Trophoblast cell (in vitro differentiated cells and primary cell): Measurements from ENCODE around the gene ATP4A.

Experiments
- DNase-seq, 2 donors: peaks; one replicate each; pipeline ENCODE4 v3.0.0-alpha.2; 2016
- H2AFZ ChIP-seq: 2 replicates; pipeline ENCODE4 v1.6.1; 2013; ENCODE audit warnings: low read length, moderate library complexity, mild to moderate bottlenecking; ENCODE audit not compliant: insufficient read depth, poor library complexity
- H2AK5ac ChIP-seq: 2 replicates; pipeline ENCODE4 v1.6.1; 2013; ENCODE audit warnings: mild to moderate bottlenecking, low read length
- H2BK120ac ChIP-seq: 2 replicates; pipeline ENCODE4 v1.6.1; 2013; ENCODE audit warnings: low read length, mild to moderate bottlenecking, moderate library complexity; ENCODE audit not compliant: insufficient read depth, poor library complexity
- H2BK12ac ChIP-seq: 2 replicates; pipeline ENCODE4 v1.6.1; 2013; ENCODE audit warnings: mild to moderate bottlenecking, low read length, moderate library complexity
- H2BK5ac ChIP-seq: 2 replicates; pipeline ENCODE4 v1.6.1; 2013; ENCODE audit warnings: low read length, low read depth, moderate library complexity, mild to moderate bottlenecking; ENCODE audit not compliant: poor library complexity
- H3K14ac ChIP-seq: 2 replicates; pipeline ENCODE4 v1.6.1; 2013; ENCODE audit warnings: mild to moderate bottlenecking, low read length
- H3K18ac ChIP-seq: 2 replicates; pipeline ENCODE4 v1.6.1; 2013; ENCODE audit warnings: mild to moderate bottlenecking, low read length
- H3K23ac ChIP-seq: 2 replicates; pipeline ENCODE4 v1.6.1; 2013; ENCODE audit warnings: low read length
- H3K27ac ChIP-seq: 2 replicates; pipeline ENCODE4 v1.5.1; 2013; ENCODE audit warnings: low read depth, mild to moderate bottlenecking, inconsistent platforms, low read length, moderate library complexity
- H3K27me3 ChIP-seq: 2 replicates; pipeline ENCODE4 v1.6.1; 2013; ENCODE audit warnings: inconsistent platforms, mild to moderate bottlenecking, low read length, moderate library complexity; ENCODE audit not compliant: insufficient read depth
- H3K36me3 ChIP-seq, 2 experiments: 1 replicate in 1 of 2; 2 replicates in 1 of 2; pipeline ENCODE4 v1.6.1; 2013; ENCODE audit warnings: low read length in 2 of 2, mild to moderate bottlenecking in 2 of 2, moderate library complexity in 1 of 2; ENCODE audit not compliant: insufficient read depth in 2 of 2, control insufficient read depth in 1 of 2
- H3K4ac ChIP-seq: 2 replicates; pipeline ENCODE4 v1.6.1; 2013; ENCODE audit warnings: low read depth, mild to moderate bottlenecking, low read length, moderate library complexity
- H3K4me1 ChIP-seq, 2 experiments: 1 replicate in 1 of 2; 2 replicates in 1 of 2; pipeline ENCODE4 v1.6.1; 2013; ENCODE audit warnings: low read length in 2 of 2, mild to moderate bottlenecking in 2 of 2, moderate library complexity in 1 of 2; ENCODE audit not compliant: insufficient read depth in 2 of 2, control insufficient read depth in 1 of 2
- H3K4me2 ChIP-seq: 2 replicates; pipeline ENCODE4 v1.6.1; 2013; ENCODE audit warnings: inconsistent platforms, mild to moderate bottlenecking, low read length, moderate library complexity
- H3K4me3 ChIP-seq: 2 replicates; pipeline ENCODE4 v1.5.1; 2013; ENCODE audit warnings: mild to moderate bottlenecking, low read depth, low read length, inconsistent platforms
- H3K79me1 ChIP-seq: one replicate; pipeline ENCODE4 v1.6.1; 2013; ENCODE audit warnings: low read length
- H3K79me2 ChIP-seq: 2 replicates; pipeline ENCODE4 v1.6.1; 2013; ENCODE audit warnings: low read length, mild to moderate bottlenecking; ENCODE audit not compliant: control insufficient read depth, insufficient read depth, poor library complexity
- H3K9ac ChIP-seq: 2 replicates; pipeline ENCODE4 v1.6.1; 2013; ENCODE audit warnings: mild to moderate bottlenecking, low read length
- H3K9me3 ChIP-seq: 2 replicates; pipeline ENCODE4 v1.6.1; 2013; ENCODE audit warnings: low read depth, mild to moderate bottlenecking, control low read depth, inconsistent platforms, low read length; ENCODE audit not compliant: insufficient read depth
- H4K12ac ChIP-seq: 2 replicates; pipeline ENCODE4 v1.6.1; 2013; ENCODE audit warnings: low read depth, mild to moderate bottlenecking, low read length, moderate library complexity
- H4K8ac ChIP-seq: 2 replicates; pipeline ENCODE4 v1.6.1; 2013; ENCODE audit warnings: low read depth, mild to moderate bottlenecking, low read length, moderate library complexity
- H4K91ac ChIP-seq: one replicate; pipeline ENCODE4 v1.6.1; 2013; ENCODE audit warnings: low read depth, mild to moderate bottlenecking, low read length, moderate library complexity
- WGBS: extraction: QIAGEN DNeasy Blood & Tissue Kit; methylation state at CpG from one replicate; pipeline ENCODE4 v1.1.7; 2013; ENCODE audit warnings: missing lambda C conversion rate; ENCODE audit not compliant: insufficient read length, insufficient coverage; ENCODE audit errors: extremely low coverage; 5-methylcytosine and 5-hydroxymethylcytosine counted together

Gene ATP4A

DNA sequence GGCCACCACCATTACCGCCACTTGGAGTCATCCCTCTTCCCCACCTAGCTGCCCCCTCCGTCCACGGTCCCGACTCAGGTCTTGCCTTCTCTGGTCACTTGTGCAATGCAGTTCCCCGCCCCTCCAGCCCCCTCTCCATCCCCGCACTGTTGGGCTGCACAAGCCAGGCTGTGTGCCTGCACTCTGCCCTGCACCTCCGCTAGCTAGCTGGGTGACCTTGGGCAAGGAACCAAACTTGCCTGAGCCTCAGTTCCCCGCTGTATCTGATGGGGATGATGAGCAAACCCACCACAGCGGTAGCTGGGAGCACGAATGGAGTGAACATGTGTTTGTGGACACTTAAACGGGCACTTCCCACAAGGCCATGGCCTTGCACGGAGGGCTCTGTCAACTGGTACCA, 23.6 kb downstream of the ATP4A start:
- no peak overlapping the region for H3K23ac ChIP-seq
- H3K9ac ChIP-seq = no peak overlapping the region
- H4K91ac ChIP-seq = no peak overlapping the region
- H4K8ac ChIP-seq = no peak overlapping the region
- peaks cover under 1% of the 10 kb centered on the region for H3K79me2 ChIP-seq
- H3K27ac ChIP-seq = no peak overlapping the region
- H2AFZ ChIP-seq = no peak overlapping the region
- no peak overlapping the region for H3K4me3 ChIP-seq
- H3K18ac ChIP-seq = no peak overlapping the region
- no peaks in the 10 kb centered on the region for H3K79me1 ChIP-seq
- H3K36me3 ChIP-seq = peaks cover 7 to 12% of the 10 kb centered on the region in 2 experiments
- no peak overlapping the region for H2AK5ac ChIP-seq
- no peak overlapping the region for H4K12ac ChIP-seq
- no peak overlapping the region for H3K4ac ChIP-seq
- H3K4me1 ChIP-seq = peaks cover 5 to 6% of the 10 kb centered on the region in 2 experiments
- H2BK5ac ChIP-seq = no peak overlapping the region
- H2BK12ac ChIP-seq = no peak overlapping the region
- DNase-seq = no peak
- no peaks in the 10 kb centered on the region for H3K9me3 ChIP-seq
- WGBS = no CpG with 5 or more reads among the region's 12 CpGs
- no peak overlapping the region for H3K4me2 ChIP-seq
- no peak overlapping the region for H3K14ac ChIP-seq
- no peak overlapping the region for H2BK120ac ChIP-seq
- H3K27me3 ChIP-seq = no peaks in the 10 kb centered on the region

DNA sequence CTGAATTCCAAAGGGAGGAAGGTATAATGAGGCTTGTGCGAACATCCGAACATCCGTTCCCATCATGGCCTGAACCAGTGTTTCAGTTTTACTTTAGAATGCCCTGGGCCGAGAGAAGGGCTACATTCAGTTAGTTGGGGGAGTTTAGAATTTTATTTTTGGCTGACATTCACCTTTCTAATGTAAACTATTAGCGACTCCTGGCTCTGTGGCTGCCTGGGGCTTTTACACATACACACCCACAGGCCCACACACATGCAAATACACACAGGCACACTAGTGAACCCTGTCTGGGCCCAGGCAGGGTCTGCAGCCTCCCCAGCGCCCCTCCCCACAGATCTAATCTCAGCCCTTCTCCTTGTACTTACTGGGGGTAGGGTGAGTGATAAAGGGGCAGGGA, 24.1 kb downstream of the ATP4A start:
- H3K79me1 ChIP-seq = no peaks in the 10 kb centered on the region
- WGBS = no CpG with 5 or more reads among the region's 6 CpGs
- no peak overlapping the region for H4K91ac ChIP-seq

DNA sequence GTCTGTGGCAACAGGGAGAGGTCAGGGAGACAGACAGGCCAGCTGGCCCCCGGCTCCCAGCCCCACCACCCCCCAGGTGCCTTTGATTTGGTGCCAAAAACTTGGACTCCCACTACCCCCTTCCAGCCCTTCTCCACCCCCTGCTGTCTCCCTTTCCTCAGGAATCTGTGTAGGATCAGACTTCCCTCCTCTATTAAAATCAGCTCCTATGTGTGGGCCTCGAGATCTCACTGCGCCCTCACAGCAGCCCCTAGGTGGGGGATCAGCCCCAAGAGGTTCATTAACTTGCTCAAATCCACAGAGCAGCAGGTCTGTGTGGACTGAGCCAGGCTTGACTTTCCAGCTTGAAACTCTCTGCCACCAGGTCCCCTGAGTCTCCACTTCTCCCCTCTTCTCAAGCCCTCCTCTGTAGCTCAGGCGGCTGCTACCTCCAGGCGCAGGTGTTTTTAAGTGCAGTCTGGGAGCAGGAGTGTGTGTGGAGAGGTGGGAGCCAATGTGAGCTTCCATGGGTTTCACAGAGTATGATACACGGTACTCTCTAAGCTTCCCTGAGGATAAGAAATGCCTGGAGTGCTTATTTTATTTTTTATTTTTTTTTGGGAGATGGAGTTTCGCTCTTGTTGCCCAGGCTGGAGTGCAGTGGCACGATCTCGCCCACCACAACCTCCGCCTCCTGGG, 28.5 kb downstream of the ATP4A start:
- H4K12ac ChIP-seq = no peak overlapping the region
- no peak overlapping the region for H2BK5ac ChIP-seq
- no peak overlapping the region for H2AFZ ChIP-seq
- DNase-seq = no peak
- no peak overlapping the region for H3K27ac ChIP-seq
- peaks cover 0 to 3% of the 10 kb centered on the region in 2 experiments for H3K4me1 ChIP-seq
- H3K4ac ChIP-seq = no peak overlapping the region
- no peak overlapping the region for H2AK5ac ChIP-seq
- no peak overlapping the region for H4K91ac ChIP-seq
- peaks cover 6% of the 10 kb centered on the region for H3K9me3 ChIP-seq
- H3K27me3 ChIP-seq = peaks cover 2% of the 10 kb centered on the region
- H3K18ac ChIP-seq = no peak overlapping the region
- H3K23ac ChIP-seq = no peak overlapping the region
- H4K8ac ChIP-seq = no peak overlapping the region
- H3K4me2 ChIP-seq = no peak overlapping the region
- no peak overlapping the region for H2BK120ac ChIP-seq
- H3K36me3 ChIP-seq = peaks cover under 1 to 3% of the 10 kb centered on the region in 2 experiments
- no peak overlapping the region for H3K9ac ChIP-seq
- H2BK12ac ChIP-seq = no peak overlapping the region
- H3K4me3 ChIP-seq = no peak overlapping the region
- no peak overlapping the region for H3K14ac ChIP-seq
- no peaks in the 10 kb centered on the region for H3K79me2 ChIP-seq
- no CpG with 5 or more reads among the region's 10 CpGs for WGBS
- H3K79me1 ChIP-seq = no peaks in the 10 kb centered on the region

More for the DNA sequence above, 24.1 kb downstream of the ATP4A start:
- no peak overlapping the region for H3K27ac ChIP-seq
- H3K14ac ChIP-seq = no peak overlapping the region
- no peak overlapping the region for H4K8ac ChIP-seq
- no peak overlapping the region for H2AFZ ChIP-seq
- H2BK120ac ChIP-seq = no peak overlapping the region
- no peak overlapping the region for H3K4me2 ChIP-seq
- no peak overlapping the region for H3K23ac ChIP-seq
- H3K4me3 ChIP-seq = no peak overlapping the region
- no peaks in the 10 kb centered on the region for H3K27me3 ChIP-seq
- H2AK5ac ChIP-seq = no peak overlapping the region
- no peaks in the 10 kb centered on the region for H3K9me3 ChIP-seq
- no peak overlapping the region for H3K9ac ChIP-seq
- DNase-seq = no peak
- no peak overlapping the region for H4K12ac ChIP-seq
- H3K4me1 ChIP-seq = peaks cover under 1 to 1% of the 10 kb centered on the region in 2 experiments
- no peak overlapping the region for H2BK12ac ChIP-seq
- H3K79me2 ChIP-seq = no peaks in the 10 kb centered on the region
- no peak overlapping the region for H2BK5ac ChIP-seq
- H3K36me3 ChIP-seq = peaks cover 7 to 12% of the 10 kb centered on the region in 2 experiments
- H3K18ac ChIP-seq = no peak overlapping the region
- no peak overlapping the region for H3K4ac ChIP-seq

DNA sequence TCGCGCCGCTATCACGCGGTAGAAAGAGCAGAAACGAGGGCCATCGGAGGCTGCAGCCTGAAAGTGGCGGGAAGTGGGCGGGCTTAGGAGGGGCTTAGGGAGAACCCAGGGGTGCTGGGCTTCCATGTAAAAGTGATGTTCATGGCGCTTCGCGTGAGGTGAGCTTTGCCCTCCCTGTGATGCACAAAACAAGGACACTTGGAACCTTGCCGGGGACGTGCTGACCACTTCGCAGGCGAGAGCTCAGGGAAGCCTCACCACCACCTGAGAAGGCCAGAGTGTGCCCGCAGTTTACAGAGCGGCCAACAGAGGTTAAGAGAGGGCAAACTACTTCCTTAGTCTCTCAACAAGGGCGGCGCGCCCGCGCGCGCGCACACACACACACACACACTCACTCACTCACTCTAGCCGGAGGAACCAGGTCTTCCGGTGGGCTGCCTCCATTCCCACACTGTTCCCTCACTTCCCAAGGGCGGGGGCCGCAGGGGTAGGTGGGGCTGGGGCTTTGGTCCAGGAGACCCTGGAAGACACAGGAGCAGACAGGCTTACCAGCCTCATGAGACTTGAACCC, 29.6 kb downstream of the ATP4A start:
- no CpG with 5 or more reads among the region's 30 CpGs for WGBS
- Histone ChIP-seq H3K18ac (no peak overlapping the region), H3K27me3 (peaks cover 2% of the 10 kb centered on the region), H3K79me1 (no peaks in the 10 kb centered on the region), H3K23ac (no peak overlapping the region), H3K36me3 (no peaks in the 10 kb centered on the region), H3K4me2 (peak overlapping the region; percentile 49), H2BK5ac (no peak overlapping the region), H3K27ac (no peak overlapping the region), H3K14ac (no peak overlapping the region), H2AFZ (no peak overlapping the region), H3K4ac (no peak overlapping the region), H2BK120ac (no peak overlapping the region), H2AK5ac (no peak overlapping the region), H3K9me3 (peaks cover 6% of the 10 kb centered on the region), H4K12ac (no peak overlapping the region), H4K8ac (no peak overlapping the region), H2BK12ac (no peak overlapping the region), H3K79me2 (no peaks in the 10 kb centered on the region), H3K4me1 (peaks cover 0 to 3% of the 10 kb centered on the region in 2 experiments), H3K9ac (no peak overlapping the region), H3K4me3 (no peak overlapping the region), H4K91ac (no peak overlapping the region)
- peak in 1 of 2 donors; percentile 36 for DNase-seq
